HUES64 (cell line): ENCODE results near the gene ACOX3.
"Not testable (repeated sequence)": the region's sequence is repeated elsewhere in the genome, so short reads cannot be mapped to it uniquely, and the experiment has no call there.

Experiments
- H3K27ac ChIP-seq: 2 replicates; pipeline ENCODE4 v1.7.0; 2013; ENCODE audit warnings: low read depth, low read length, inconsistent platforms
- H3K27me3 ChIP-seq: 2 replicates; pipeline ENCODE4 v1.6.1; 2013; ENCODE audit warnings: mild to moderate bottlenecking, low read length; ENCODE audit not compliant: insufficient read depth
- H3K36me3 ChIP-seq: 2 replicates; pipeline ENCODE4 v1.6.1; 2013; ENCODE audit warnings: mild to moderate bottlenecking, low read length; ENCODE audit not compliant: insufficient read depth
- H3K4me1 ChIP-seq: 2 replicates; pipeline ENCODE4 v1.6.1; 2013; ENCODE audit warnings: mild to moderate bottlenecking, low read length, moderate library complexity; ENCODE audit not compliant: insufficient read depth
- H3K4me3 ChIP-seq: 2 replicates; pipeline ENCODE4 v1.5.1; 2013; ENCODE audit warnings: mild to moderate bottlenecking, low read length, moderate library complexity
- H3K9ac ChIP-seq: 2 replicates; pipeline ENCODE4 v1.6.1; 2013; ENCODE audit warnings: mild to moderate bottlenecking, low read depth, low read length
- H3K9me3 ChIP-seq: 2 replicates; pipeline ENCODE4 v1.6.1; 2013; ENCODE audit warnings: low read depth, low read length; ENCODE audit not compliant: insufficient read depth
- WGBS: fragments of 150-250, 120-280 bp; methylation state at CpG from one replicate; pipeline ENCODE4 v1.1.7; 2013; ENCODE audit warnings: missing lambda C conversion rate; 5-methylcytosine and 5-hydroxymethylcytosine counted together

Gene ACOX3

GRCh38 chr4:8341691-8342090 is 98.8 kb downstream of the ACOX3 start:
- no peaks in the 10 kb centered on the region for H3K4me1 ChIP-seq
- 0 out of 2 replicates have a peak, but pooled peaks cover 2% of the 10 kb centered on the region for H3K9me3 ChIP-seq
- H3K9ac ChIP-seq = no peak overlapping the region
- H3K4me3 ChIP-seq = no peak overlapping the region
- H3K36me3 ChIP-seq = no peaks in the 10 kb centered on the region
- 92% methylated on average over 10 of the region's 10 CpGs for WGBS
- no peaks in the 10 kb centered on the region for H3K27me3 ChIP-seq
- H3K27ac ChIP-seq = no peak overlapping the region

GRCh38 chr4:8341281-8341680 is 99.2 kb downstream of the ACOX3 start:
- not testable (repeated sequence) for H3K36me3 ChIP-seq, H3K27me3 ChIP-seq, H3K4me1 ChIP-seq, H3K9me3 ChIP-seq, H3K27ac ChIP-seq, H3K9ac ChIP-seq, H3K4me3 ChIP-seq
- 94% methylated on average over 7 of the region's 7 CpGs for WGBS

- Histone ChIP-seq H3K4me1 (no peaks in the 10 kb centered on the region), H3K36me3 (no peaks in the 10 kb centered on the region), H3K27ac (no peak overlapping the region), H3K27me3 (no peaks in the 10 kb centered on the region), H3K9ac (no peak overlapping the region), H3K4me3 (no peak overlapping the region), H3K9me3 (peaks cover 8% of the 10 kb centered on the region; the same call in 1 of the 2 replicates)
- 95% methylated on average over 7 of the region's 8 CpGs for WGBS
Measured at GRCh38 chr4:8340781-8341241, 99.7 kb downstream of the ACOX3 start.

GRCh38 chr4:8338351-8338961 is 102.1 kb downstream of the ACOX3 start:
- Histone ChIP-seq H3K36me3 (no peaks in the 10 kb centered on the region), H3K4me1 (no peaks in the 10 kb centered on the region), H3K27me3 (no peaks in the 10 kb centered on the region), H3K9ac (no peak overlapping the region), H3K27ac (no peak overlapping the region), H3K4me3 (no peak overlapping the region), H3K9me3 (peaks cover 10% of the 10 kb centered on the region; the same call in 1 of the 2 replicates)
- 90% methylated on average over 4 of the region's 4 CpGs for WGBS

GRCh38 chr4:8336412-8337075 is 104.0 kb downstream of the ACOX3 start:
- no peaks in the 10 kb centered on the region for H3K4me1 ChIP-seq
- H3K9ac ChIP-seq = no peak overlapping the region
- H3K36me3 ChIP-seq = no peaks in the 10 kb centered on the region
- H3K9me3 ChIP-seq = peaks cover 10% of the 10 kb centered on the region; the same call in 1 of the 2 replicates
- H3K4me3 ChIP-seq = no peak overlapping the region
- 93% methylated on average over 7 of the region's 7 CpGs for WGBS
- H3K27me3 ChIP-seq = no peaks in the 10 kb centered on the region
- no peak overlapping the region for H3K27ac ChIP-seq

GRCh38 chr4:8335848-8336247 is 104.7 kb downstream of the ACOX3 start:
- Histone ChIP-seq H3K4me3 (no peak overlapping the region), H3K36me3 (no peaks in the 10 kb centered on the region), H3K9ac (no peak overlapping the region), H3K27me3 (no peaks in the 10 kb centered on the region), H3K4me1 (no peaks in the 10 kb centered on the region), H3K9me3 (peaks cover 10% of the 10 kb centered on the region; the same call in 1 of the 2 replicates), H3K27ac (no peak overlapping the region)
- 91% methylated on average over 2 of the region's 2 CpGs for WGBS

GRCh38 chr4:8334786-8335460 is 105.6 kb downstream of the ACOX3 start:
- H3K36me3 ChIP-seq = no peaks in the 10 kb centered on the region
- H3K4me1 ChIP-seq = no peaks in the 10 kb centered on the region
- peaks cover 10% of the 10 kb centered on the region; the same call in 1 of the 2 replicates for H3K9me3 ChIP-seq
- no peaks in the 10 kb centered on the region for H3K27me3 ChIP-seq
- WGBS = 95% methylated on average over 13 of the region's 13 CpGs
- H3K4me3 ChIP-seq = no peak overlapping the region
- no peak overlapping the region for H3K27ac ChIP-seq
- no peak overlapping the region for H3K9ac ChIP-seq

- 86% methylated on average over 14 of the region's 14 CpGs for WGBS
- no peaks in the 10 kb centered on the region for H3K4me1 ChIP-seq
Measured at GRCh38 chr4:8333726-8334460, 106.6 kb downstream of the ACOX3 start.

GRCh38 chr4:8332891-8333331 is 107.6 kb downstream of the ACOX3 start:
- no peak overlapping the region for H3K4me3 ChIP-seq
- H3K9me3 ChIP-seq = peaks cover 10% of the 10 kb centered on the region; the same call in 1 of the 2 replicates
- no peaks in the 10 kb centered on the region for H3K27me3 ChIP-seq
- no peaks in the 10 kb centered on the region for H3K36me3 ChIP-seq
- H3K27ac ChIP-seq = no peak overlapping the region
- H3K9ac ChIP-seq = no peak overlapping the region
- 94% methylated on average over 8 of the region's 8 CpGs for WGBS
- H3K4me1 ChIP-seq = no peaks in the 10 kb centered on the region

More at GRCh38 chr4:8333726-8334460, 106.6 kb downstream of the ACOX3 start:
- Histone ChIP-seq H3K9ac (no peak overlapping the region), H3K27ac (no peak overlapping the region), H3K4me3 (no peak overlapping the region), H3K36me3 (no peaks in the 10 kb centered on the region), H3K9me3 (peaks cover 10% of the 10 kb centered on the region; the same call in 1 of the 2 replicates), H3K27me3 (no peaks in the 10 kb centered on the region)

GRCh38 chr4:8332038-8332857 is 108.3 kb downstream of the ACOX3 start:
- H3K4me1 ChIP-seq = no peaks in the 10 kb centered on the region
- H3K36me3 ChIP-seq = no peaks in the 10 kb centered on the region
- H3K27me3 ChIP-seq = no peaks in the 10 kb centered on the region
- H3K27ac ChIP-seq = no peak overlapping the region
- WGBS = 91% methylated on average over 11 of the region's 12 CpGs
- no peak overlapping the region for H3K9ac ChIP-seq
- H3K4me3 ChIP-seq = no peak overlapping the region
- peaks cover 10% of the 10 kb centered on the region; the same call in 1 of the 2 replicates for H3K9me3 ChIP-seq
